AG09319 (cell line): Measurements from ENCODE around the gene SPRED2.
A peak's percentile ranks its signal among the peaks of the same experiment; 100 is the strongest.
"Not testable (repeated sequence)": the region's sequence is repeated elsewhere in the genome, so short reads cannot be mapped to it uniquely, and the experiment has no call there.

Experiments
- DNase-seq: peaks from one replicate; pipeline ENCODE4 v3.0.0-alpha.2; 2010; ENCODE audit warnings: low read depth; ENCODE audit errors: extremely low read depth
- CTCF ChIP-seq: IDR thresholded peaks from 2 replicates; pipeline ENCODE4 v1.5.1; 2011; ENCODE audit warnings: low read depth, mild to moderate bottlenecking, inconsistent platforms, low read length, moderate library complexity

Gene SPRED2

GRCh38 chr2:65326276-65326675 is 106.1 kb downstream of the SPRED2 start:
- no peak for DNase-seq
- no peak for TF ChIP-seq CTCF

GRCh38 chr2:65325066-65325465 is 107.3 kb downstream of the SPRED2 start:
- TF ChIP-seq CTCF, result no peak
- DNase-seq, result no peak

- DNase-seq, result no peak
- TF ChIP-seq CTCF, result no peak
Observed at GRCh38 chr2:65320946-65321345, 111.5 kb downstream of the SPRED2 start.

GRCh38 chr2:65320042-65320725 is 112.2 kb downstream of the SPRED2 start:
- DNase-seq, result peak; percentile 46
- peak; percentile 56 for TF ChIP-seq CTCF

GRCh38 chr2:65319674-65320041 is 112.7 kb downstream of the SPRED2 start:
- no peak for TF ChIP-seq CTCF
- no peak for DNase-seq

- DNase-seq, result no peak
- no peak for TF ChIP-seq CTCF
Observed at GRCh38 chr2:65319072-65319673, 113.2 kb downstream of the SPRED2 start.

GRCh38 chr2:65317841-65318240 is 114.6 kb downstream of the SPRED2 start:
- no peak for TF ChIP-seq CTCF
- no peak for DNase-seq

GRCh38 chr2:65317351-65317750 is 115.0 kb downstream of the SPRED2 start:
- not testable (repeated sequence) for DNase-seq
